Neural progenitor cell (in vitro differentiated cells): Measurements from ENCODE around the gene SEC14L1. TPM values are rescaled to one million over a fixed set of nuclear protein-coding genes. Genes with fewer than 3 reads are reported as not detected.

Experiments used
- DNase-seq: peaks from one replicate; pipeline ENCODE4 v3.0.0-alpha.2; 2016; ENCODE audit warnings: low spot score
- H2AFZ ChIP-seq: fragments of 200-600 bp; sonication (generic); replicated peaks from 2 replicates; pipeline ENCODE4 v1.6.1; 2016; ENCODE audit warnings: antibody characterized with exemption
- H3F3A ChIP-seq: fragments of 200-600 bp; sonication (generic); 2 replicates; pipeline ENCODE4 v1.6.1; 2016; ENCODE audit warnings: antibody characterized with exemption, low read depth
- H3K27ac ChIP-seq: fragments of 200-600 bp; sonication (generic); 2 replicates; pipeline ENCODE4 v1.5.1; 2016; ENCODE audit warnings: mild to moderate bottlenecking
- H3K27me3 ChIP-seq: fragments of 200-600 bp; sonication (generic); 2 replicates; pipeline ENCODE4 v1.6.1; 2016; ENCODE audit warnings: mild to moderate bottlenecking, moderate library complexity
- H3K36me3 ChIP-seq: fragments of 200-600 bp; sonication (generic); 2 replicates; pipeline ENCODE4 v1.5.1; 2016
- H3K4me1 ChIP-seq: fragments of 200-600 bp; sonication (generic); 2 replicates; pipeline ENCODE4 v1.6.1; 2016; ENCODE audit warnings: mixed run types
- H3K4me2 ChIP-seq: fragments of 200-600 bp; sonication (generic); 2 replicates; pipeline ENCODE4 v1.6.1; 2016
- H3K4me3 ChIP-seq: fragments of 200-600 bp; sonication (generic); 2 replicates; pipeline ENCODE4 v1.5.1; 2016
- H3K79me2 ChIP-seq: fragments of 200-600 bp; sonication (generic); 2 replicates; pipeline ENCODE4 v1.6.1; 2016; ENCODE audit warnings: low read depth
- H3K9ac ChIP-seq: fragments of 200-600 bp; sonication (generic); 2 replicates; pipeline ENCODE4 v1.6.1; 2016
- H3K9me3 ChIP-seq: fragments of 200-600 bp; sonication (generic); 2 replicates; pipeline ENCODE4 v1.5.1; 2016; ENCODE audit warnings: low read depth
- H4K20me1 ChIP-seq: fragments of 200-600 bp; sonication (generic); 2 replicates; pipeline ENCODE4 v1.6.1; 2016; ENCODE audit warnings: low read depth
- H3K27ac Mint-ChIP-seq: 3 replicates; pipeline ENCODE4 v1.8.0; 2021; ENCODE audit warnings: mixed read lengths
- H3K27me3 Mint-ChIP-seq: 2 replicates; pipeline ENCODE4 v1.8.0; 2022; ENCODE audit warnings: low read depth, mild to moderate bottlenecking, inconsistent platforms, moderate library complexity, mixed read lengths; ENCODE audit not compliant: insufficient read depth
- H3K36me3 Mint-ChIP-seq: 3 replicates; pipeline ENCODE4 v1.8.0; 2021; ENCODE audit warnings: mixed read lengths
- H3K4me1 Mint-ChIP-seq: 3 replicates; pipeline ENCODE4 v1.8.0; 2021; ENCODE audit warnings: mixed read lengths
- H3K4me3 Mint-ChIP-seq: 3 replicates; pipeline ENCODE4 v1.8.0; 2021; ENCODE audit warnings: mild to moderate bottlenecking, moderate library complexity, mixed read lengths
- H3K9me3 Mint-ChIP-seq: 3 replicates; pipeline ENCODE4 v1.8.0; 2020; ENCODE audit warnings: mixed read lengths
- EZH2 ChIP-seq: fragments of 200-600 bp; sonication (generic); IDR thresholded peaks from 2 replicates; pipeline ENCODE4 v1.6.1; 2017; ENCODE audit warnings: antibody characterized with exemption, mild to moderate bottlenecking, moderate library complexity
- EZH2phosphoT487 ChIP-seq: fragments of 200-600 bp; sonication (generic); IDR thresholded peaks from 2 replicates; pipeline ENCODE4 v1.6.1; 2017; ENCODE audit warnings: antibody characterized with exemption
- total RNA-seq: library from RNA; depleted of rRNA; stranded (reverse); fragments of >200 nt; gene quantifications from 2 replicates; pipeline ENCODE4 v1.2.3, GENCODE V29; 2015; ENCODE audit warnings: low replicate concordance
- TF ChIP-seq, protein P1 (sequence below): fragments of 200-600 bp; sonication (generic); IDR thresholded peaks from 2 replicates; pipeline ENCODE4 v1.5.1; 2017; ENCODE audit warnings: antibody characterized with exemption, mild to moderate bottlenecking

The SEC14L1 gene
- total RNA-seq, 1 donor from 2014 or later, result 75.0 TPM

- Histone ChIP-seq H3F3A (peaks cover 8% of the 10 kb centered on the region), H3K9ac (no peak overlapping the region), H3K4me2 (no peak overlapping the region), H4K20me1 (peaks cover 33% of the 10 kb centered on the region), H3K4me1 (peaks cover 27% of the 10 kb centered on the region), H3K79me2 (peaks cover 58% of the 10 kb centered on the region), H3K4me3 (no peak overlapping the region), H3K9me3 (no peaks in the 10 kb centered on the region), H2AFZ (no peak overlapping the region), H3K36me3 (no peaks in the 10 kb centered on the region), H3K27ac (no peak overlapping the region), H3K27me3 (no peaks in the 10 kb centered on the region)
- H3K27me3 Mint-ChIP-seq, result no peaks in the 10 kb centered on the region
- peaks cover 4% of the 10 kb centered on the region for H3K4me1 Mint-ChIP-seq
- no peak for DNase-seq
- no peak overlapping the region for H3K4me3 Mint-ChIP-seq
- no peak overlapping the region for H3K27ac Mint-ChIP-seq
- TF ChIP-seq, protein P1, sequence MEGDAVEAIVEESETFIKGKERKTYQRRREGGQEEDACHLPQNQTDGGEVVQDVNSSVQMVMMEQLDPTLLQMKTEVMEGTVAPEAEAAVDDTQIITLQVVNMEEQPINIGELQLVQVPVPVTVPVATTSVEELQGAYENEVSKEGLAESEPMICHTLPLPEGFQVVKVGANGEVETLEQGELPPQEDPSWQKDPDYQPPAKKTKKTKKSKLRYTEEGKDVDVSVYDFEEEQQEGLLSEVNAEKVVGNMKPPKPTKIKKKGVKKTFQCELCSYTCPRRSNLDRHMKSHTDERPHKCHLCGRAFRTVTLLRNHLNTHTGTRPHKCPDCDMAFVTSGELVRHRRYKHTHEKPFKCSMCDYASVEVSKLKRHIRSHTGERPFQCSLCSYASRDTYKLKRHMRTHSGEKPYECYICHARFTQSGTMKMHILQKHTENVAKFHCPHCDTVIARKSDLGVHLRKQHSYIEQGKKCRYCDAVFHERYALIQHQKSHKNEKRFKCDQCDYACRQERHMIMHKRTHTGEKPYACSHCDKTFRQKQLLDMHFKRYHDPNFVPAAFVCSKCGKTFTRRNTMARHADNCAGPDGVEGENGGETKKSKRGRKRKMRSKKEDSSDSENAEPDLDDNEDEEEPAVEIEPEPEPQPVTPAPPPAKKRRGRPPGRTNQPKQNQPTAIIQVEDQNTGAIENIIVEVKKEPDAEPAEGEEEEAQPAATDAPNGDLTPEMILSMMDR, result no peak
- TF ChIP-seq EZH2phosphoT487, result no peak
- TF ChIP-seq EZH2, result no peak
- H3K9me3 Mint-ChIP-seq, result no peaks in the 10 kb centered on the region
- H3K36me3 Mint-ChIP-seq, result peaks cover 22% of the 10 kb centered on the region
These were observed 47.6 kb downstream of the SEC14L1 start for GRCh38 chr17:77188084-77189066.

- no peak for DNase-seq
- no peaks in the 10 kb centered on the region for H3K9me3 ChIP-seq
- no peak overlapping the region for H3K9ac ChIP-seq
- Mint-ChIP-seq H3K27me3 (no peaks in the 10 kb centered on the region), H3K9me3 (no peaks in the 10 kb centered on the region), H3K27ac (no peak overlapping the region), H3K4me1 (peaks cover 4% of the 10 kb centered on the region), H3K4me3 (no peak overlapping the region), H3K36me3 (peaks cover 26% of the 10 kb centered on the region)
- H3K36me3 ChIP-seq, result no peaks in the 10 kb centered on the region
- H3K79me2 ChIP-seq, result peaks cover 50% of the 10 kb centered on the region
- H3K4me3 ChIP-seq, result no peak overlapping the region
- TF ChIP-seq EZH2 (no peak), EZH2phosphoT487 (no peak)
- TF ChIP-seq, protein P1, result no peak
- H3K27me3 ChIP-seq, result no peaks in the 10 kb centered on the region
- H4K20me1 ChIP-seq, result peaks cover 28% of the 10 kb centered on the region
- H3K27ac ChIP-seq, result no peak overlapping the region
- peaks cover 8% of the 10 kb centered on the region for H3F3A ChIP-seq
- H3K4me2 ChIP-seq, result no peak overlapping the region
- no peak overlapping the region for H2AFZ ChIP-seq
- H3K4me1 ChIP-seq, result peaks cover 23% of the 10 kb centered on the region
These were observed 48.4 kb downstream of the SEC14L1 start for GRCh38 chr17:77189148-77189547.

- Mint-ChIP-seq H3K4me3 (no peak overlapping the region), H3K9me3 (no peaks in the 10 kb centered on the region), H3K27ac (no peak overlapping the region), H3K36me3 (peaks cover 31% of the 10 kb centered on the region), H3K27me3 (peaks cover 2% of the 10 kb centered on the region), H3K4me1 (peaks cover 4% of the 10 kb centered on the region)
- Histone ChIP-seq H3K9ac (no peak overlapping the region), H3K27me3 (no peaks in the 10 kb centered on the region), H3K79me2 (peaks cover 36% of the 10 kb centered on the region), H3K27ac (no peak overlapping the region), H3K4me2 (no peak overlapping the region), H3K36me3 (no peaks in the 10 kb centered on the region), H2AFZ (no peak overlapping the region), H3K4me3 (no peak overlapping the region), H3K9me3 (no peaks in the 10 kb centered on the region), H3F3A (no peaks in the 10 kb centered on the region), H3K4me1 (peaks cover 11% of the 10 kb centered on the region), H4K20me1 (peaks cover 14% of the 10 kb centered on the region)
- no peak for DNase-seq
- TF ChIP-seq, protein P1, result no peak
- TF ChIP-seq EZH2 (no peak), EZH2phosphoT487 (no peak)
These were observed 49.8 kb downstream of the SEC14L1 start for GRCh38 chr17:77190576-77190975.
